Amniotic stem cell (primary cell): ENCODE results near the gene ADISSP.
A peak's percentile ranks its signal among the peaks of the same experiment; 100 is the strongest.
"Not testable (repeated sequence)": the region's sequence is repeated elsewhere in the genome, so short reads cannot be mapped to it uniquely, and the experiment has no call there.

Experiments
- DNase-seq: peaks from one replicate; lab custom pipeline; 2025; lab: John Stamatoyannopoulos, UW

Gene ADISSP

DNA sequence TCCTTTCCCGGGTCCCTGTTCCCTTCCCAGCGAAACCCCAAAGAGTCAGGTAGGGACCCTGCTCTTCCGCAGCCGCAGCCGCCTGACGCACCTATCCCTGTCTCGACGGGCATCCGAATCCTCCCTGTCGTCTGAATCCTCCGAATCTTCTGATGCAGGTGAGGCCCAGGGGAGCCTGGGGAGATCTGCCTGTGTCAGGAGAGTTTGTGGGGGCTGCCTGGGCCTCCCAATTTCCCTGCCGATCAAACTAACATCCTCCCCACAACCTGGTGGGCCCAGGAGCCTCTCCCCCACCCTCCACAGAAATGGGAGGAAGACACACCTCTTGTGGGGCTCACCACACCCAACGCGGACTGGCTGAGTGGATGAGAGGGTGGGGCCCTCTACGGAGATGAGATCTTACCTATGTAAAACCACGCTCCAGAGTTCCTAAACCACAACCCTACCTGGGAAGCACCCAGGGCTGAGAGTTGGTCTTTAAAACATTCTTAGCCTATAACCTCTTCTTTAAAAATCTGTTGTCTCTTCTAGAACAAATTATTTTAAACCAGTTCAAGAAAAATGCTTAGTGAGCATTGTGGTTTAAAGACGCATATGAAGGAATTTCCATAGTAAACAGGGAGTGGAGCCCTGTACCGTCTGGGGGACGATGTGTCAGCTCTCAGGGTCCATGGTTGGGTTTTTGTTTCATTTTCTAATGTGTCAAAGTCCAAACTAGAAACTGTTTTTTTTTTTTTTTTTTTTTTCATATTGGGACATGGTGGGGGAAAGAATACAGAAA is 30.2 kb upstream of the ADISSP start:
- DNase-seq: no peak

DNA sequence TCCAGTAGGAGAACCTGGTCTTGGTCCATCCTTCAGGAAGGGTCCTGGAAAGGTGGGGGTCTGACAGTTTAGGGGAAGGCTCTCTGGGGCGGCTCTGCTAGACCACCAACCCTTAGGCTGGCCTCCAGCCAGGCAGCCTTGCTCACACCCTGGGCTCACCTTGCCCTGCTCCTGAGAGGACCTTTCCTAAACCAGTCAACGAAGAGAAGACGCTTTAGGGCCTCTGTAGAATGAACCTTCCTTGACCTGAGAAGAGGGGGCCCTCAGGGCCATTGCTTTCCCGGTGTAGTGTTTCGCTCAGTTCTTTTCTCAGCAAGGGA is 29.6 kb upstream of the ADISSP start:
- DNase-seq: no peak

DNA sequence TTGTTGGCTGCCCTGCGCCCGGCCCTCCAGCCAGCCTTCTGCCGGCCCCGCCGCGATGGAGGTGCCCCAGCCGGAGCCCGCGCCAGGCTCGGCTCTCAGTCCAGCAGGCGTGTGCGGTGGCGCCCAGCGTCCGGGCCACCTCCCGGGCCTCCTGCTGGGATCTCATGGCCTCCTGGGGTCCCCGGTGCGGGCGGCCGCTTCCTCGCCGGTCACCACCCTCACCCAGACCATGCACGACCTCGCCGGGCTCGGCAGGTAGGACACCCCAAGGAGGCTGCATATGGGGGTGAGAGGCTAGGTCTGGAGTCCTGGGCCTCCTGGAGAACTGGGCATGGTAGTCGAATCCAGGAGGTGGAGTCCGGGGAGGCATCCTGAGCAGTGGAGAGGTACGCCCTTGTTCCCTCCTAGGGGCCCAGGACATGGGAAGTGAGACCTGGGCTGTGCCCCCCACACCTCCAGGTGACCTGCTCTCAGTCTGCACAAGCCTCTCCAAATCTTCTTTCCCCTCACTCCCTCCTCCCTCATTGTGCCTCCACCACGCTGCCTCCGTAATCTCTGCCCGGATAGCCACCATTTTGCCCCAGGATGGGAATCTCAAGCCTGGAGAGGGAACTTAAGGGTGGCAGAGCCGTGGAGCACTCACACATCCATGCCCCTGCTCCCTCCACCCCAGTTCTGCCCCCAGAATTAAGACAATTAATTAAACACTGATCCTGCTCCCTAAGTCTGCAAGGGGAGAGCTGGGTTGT is 29.1 kb upstream of the ADISSP start:
- no peak for DNase-seq

DNA sequence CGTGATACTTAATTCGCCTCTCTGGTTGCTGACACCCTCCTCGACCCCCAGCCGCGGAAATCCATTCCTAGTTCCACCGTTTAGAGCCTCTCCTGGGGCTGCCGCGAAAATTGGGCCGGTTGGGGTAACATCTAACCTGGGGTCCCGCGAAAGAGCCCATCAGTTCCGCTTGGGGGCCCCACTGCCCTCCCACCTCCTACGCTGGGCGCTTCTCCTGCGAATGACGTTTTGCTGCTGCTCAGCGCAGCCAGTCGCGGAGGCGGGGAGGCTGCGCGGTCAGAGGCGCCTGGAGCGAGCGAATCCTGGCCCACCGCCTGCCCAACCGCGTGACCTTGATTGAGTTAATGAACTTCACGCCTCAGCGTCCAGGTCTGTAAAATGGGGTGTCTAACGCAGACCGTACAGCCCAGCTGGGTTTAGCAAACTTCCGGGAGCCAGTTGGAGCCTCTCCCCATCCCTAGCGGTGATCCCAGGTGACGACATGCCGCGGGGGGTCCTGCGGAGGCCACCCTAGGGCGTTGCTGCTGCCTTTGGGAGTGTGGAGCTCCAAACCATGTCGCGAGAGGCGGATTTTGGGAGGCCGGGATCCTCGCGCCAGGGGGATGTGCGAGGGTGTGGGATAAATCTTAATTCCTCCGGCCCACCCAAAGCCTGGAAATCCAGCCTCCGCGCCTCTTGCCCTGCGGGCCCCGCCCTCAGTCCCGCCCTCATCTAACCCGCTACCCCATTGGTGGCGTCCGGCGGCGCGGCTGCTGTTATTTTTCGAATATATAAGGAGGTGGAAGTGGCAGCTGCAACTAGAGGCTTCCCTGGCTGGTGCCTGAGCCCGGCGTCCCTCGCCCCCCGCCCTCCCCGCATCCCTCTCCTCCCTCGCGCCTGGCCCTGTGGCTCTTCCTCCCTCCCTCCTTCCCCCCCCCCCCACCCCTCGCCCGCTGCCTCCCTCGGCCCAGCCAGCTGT is 28.2 kb upstream of the ADISSP start, which contains the start of gene CDC25B:
CDC25B (plus strand) TSS at position 800 of the 958 bp plus-strand sequence. CDS start 222 bp downstream, outside the sequence.
- peak; percentile 88 for DNase-seq

DNA sequence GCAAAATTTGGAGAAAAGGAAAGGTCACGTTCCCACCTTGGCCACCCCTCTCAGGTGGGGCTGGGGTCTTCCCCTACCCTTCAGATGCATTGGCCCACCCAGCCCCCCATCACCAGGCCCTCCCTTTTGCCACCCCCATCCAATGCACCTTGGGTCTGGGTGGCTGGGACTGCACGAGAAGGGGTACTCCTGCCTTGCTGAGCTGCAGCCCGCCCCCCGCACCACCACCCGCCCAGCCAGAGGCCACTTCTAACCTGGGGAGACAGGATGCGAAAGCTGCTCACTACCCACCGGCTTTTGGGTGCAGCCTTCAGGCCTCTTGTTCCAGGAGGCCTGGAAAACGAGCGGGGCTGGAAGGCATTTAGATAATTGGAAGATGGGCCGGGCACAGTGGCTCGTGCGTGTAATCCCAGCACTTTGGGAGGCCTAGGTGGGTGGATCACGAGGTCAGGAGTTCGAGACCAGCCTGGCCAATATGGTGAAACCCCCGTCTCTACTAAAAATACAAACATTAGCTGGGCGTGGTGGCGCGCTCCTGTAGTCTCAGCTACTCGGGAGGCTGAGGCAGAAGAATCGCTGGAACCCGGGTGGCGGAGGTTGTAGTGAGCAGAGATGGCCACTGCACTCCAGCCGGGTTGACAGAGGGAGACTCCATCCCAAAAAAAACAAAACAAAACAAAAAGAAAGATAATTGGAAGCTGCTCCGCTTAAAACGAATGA is 27.3 kb upstream of the ADISSP start:
- DNase-seq: no peak

DNA sequence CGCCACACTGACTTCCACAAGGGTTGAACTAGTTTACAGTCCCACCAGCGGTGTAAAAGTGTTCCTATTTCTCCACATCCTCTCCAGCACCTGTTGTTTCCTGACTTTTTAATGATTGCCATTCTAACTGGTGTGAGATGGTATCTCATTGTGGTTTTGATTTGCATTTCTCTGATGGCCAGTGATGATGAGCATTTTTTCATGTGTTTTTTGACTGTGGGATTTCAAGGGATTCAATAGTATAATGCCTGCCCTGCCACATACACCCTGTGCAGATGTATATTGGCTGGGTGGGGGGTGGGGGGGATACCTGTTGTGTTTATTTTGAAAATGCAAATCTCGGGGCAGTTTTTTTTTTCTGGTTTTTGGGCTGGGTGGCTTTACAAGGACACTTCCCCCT is 26.6 kb upstream of the ADISSP start:
- DNase-seq: not testable (repeated sequence)

DNA sequence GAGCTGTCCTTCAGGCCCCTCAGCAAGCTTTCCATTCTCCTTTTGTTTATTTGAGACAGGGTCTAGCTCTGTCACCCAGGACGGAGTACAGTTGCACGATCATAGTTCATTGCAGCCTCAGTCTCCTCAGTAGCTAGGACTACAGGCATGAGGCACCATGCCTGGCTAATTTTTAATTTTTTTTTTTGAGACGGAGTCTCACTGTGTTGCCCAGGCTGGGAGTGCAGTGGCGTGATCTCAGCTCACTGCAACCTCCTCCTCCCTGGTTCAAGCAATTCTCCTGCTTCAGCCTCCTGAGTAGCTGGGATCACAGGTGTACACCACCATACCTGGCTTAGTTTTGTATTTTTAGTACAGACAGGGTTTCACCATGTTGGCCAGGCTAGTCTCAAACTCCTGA is 21.6 kb upstream of the ADISSP start:
- not testable (repeated sequence) for DNase-seq

DNA sequence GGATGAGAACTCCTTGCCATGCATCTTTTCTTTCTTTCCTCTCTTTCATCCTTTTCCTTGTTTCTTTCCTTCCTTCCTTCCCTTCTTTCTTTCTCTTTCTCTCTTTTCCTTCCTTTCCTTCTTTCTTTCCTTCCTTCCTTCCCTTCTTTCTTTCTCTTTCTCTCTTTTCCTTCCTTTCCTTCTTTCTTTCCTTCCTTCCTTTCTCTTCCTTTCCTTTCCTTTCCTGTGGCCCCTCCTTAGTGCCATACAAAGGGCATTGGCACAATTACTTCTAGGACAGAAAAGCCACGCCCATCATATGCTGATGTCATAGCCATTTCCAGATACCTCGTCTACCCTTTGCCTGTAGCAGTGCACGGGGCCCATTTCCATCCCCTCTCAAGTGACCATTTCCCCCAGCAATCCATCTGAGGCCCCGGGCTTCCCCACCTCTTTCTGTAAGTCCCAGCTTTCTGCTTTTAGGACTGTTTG is 21.2 kb upstream of the ADISSP start:
- no peak for DNase-seq

DNA sequence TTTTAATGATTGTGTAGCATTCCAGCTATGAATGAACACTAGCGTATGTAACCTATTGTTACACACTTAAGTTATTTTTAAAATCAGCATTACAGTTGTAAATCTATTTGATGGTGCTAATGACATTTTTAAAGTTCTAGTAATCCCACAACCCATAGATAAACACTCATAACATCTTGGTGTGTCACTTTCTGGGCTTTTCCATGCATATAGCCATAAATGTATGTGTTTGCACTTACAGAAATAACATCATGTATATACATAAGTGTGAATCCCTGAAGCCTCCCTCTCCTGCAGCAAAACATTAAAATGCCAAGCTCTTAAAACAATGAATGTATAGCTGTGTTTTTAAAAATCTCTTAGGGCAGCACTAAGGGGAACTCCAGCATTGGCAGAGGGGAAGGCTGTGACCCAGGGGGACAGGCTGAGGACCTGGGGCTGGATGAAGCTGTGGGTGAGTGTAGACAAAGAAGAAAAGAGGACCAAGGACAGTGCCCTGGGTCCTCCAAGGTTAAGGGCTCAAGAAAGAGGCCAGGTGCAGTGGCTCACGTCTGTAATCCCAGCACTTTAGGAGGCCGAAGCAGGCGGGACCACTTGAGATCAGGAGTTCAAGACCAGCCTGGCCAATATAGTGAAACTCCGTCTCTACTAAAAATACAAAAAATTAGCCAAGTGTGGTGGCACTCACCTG is 19.9 kb upstream of the ADISSP start:
- DNase-seq: no peak

DNA sequence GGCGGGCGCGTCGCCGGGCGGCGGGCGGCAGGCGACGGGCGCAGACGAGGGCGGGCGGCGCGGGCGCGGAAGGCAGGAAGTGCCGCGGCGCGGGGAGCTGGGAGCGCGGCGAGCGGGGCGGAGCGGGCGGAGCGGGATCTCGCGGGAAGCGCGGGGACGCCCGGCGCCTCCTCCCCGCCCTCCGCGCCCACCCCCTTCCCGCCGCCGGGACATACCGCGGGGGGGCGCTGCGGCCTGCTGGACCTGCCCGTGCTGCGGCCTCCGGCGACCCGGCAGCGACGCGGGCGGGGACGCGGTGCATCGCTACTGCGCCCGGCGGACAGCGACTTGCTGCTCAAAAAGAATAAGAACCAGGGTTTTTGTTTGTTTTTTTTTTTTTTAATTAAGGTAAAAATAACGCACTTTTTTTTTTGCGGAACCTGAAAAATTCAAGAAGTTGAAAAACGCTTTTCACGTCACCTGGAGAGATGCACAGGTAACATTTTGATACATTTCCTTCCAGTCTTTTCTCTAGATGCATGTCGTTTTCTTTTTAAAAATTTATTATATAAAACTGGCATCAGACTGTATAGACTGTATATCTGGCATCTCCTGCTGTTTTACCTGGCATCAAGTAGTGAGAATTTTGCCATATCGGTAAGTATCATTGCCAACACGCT is 19.2 kb upstream of the ADISSP start, which contains the start of gene CENPB:
CENPB (minus strand) TSS at position 76 of the 659 bp plus-strand sequence. CDS start 257 bp downstream, outside the sequence.
- DNase-seq: peak; percentile 70

DNA sequence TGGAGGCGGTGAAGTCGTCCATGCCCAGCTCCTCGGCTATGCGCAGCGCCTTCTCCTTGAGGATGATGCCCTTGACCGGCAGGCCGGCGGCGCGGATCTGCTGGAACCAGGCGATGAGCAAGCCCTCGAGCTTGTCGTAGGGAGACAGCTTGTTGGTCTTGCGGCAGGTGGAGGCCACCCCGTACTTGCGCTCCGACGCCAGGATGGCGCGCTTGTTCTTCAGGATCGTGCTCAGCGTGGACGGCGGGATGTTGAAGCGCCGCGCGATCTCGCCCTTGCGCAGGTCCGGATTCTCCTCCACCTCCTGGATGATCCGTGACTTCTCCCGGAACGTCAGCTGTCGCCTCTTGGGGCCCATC is 18.6 kb upstream of the ADISSP start:
- no peak for DNase-seq

DNA sequence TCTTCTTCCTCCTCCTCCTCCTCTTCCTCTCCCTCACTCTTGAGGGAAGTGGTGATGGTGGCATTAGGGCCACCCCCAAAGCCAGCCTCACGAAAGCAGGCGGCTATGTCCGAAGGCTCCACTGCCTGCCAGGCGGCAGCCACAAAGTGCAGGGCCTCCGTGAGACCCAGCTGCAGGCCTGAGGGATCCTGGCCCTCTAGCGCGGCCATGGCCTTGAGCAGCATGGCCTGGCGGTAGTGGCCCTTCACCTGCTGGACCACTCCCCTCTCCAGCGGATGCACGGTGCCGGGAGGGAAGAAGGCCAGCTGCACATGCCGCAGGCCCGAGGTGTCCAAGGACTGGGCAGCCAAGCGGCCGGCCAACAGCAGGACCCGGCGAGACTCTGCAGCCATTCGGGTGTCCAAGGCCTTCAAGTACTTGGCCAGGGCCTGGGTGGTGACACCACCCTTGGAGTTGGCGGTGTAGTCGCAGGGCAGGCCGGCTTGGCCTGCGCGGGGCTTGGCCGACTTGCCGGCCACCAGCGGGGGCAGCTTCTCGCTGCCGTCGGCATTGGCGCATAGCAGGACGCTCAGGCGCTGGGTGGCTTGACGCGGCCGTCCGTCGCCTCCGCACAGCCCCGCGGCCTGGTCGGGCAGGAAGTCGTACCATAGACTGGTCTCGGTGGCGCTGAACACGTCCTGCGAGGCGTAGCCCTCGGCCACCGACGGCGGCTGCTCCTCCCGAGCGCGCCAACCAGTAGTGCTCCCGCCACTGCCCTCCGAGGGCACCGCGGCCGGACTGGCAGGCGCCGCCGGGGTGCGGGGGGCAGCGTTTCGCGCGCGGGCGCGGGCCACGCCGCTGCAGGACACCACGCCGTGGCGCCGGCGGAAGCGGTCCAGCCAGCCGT is 17.9 kb upstream of the ADISSP start:
- no peak for DNase-seq

DNA sequence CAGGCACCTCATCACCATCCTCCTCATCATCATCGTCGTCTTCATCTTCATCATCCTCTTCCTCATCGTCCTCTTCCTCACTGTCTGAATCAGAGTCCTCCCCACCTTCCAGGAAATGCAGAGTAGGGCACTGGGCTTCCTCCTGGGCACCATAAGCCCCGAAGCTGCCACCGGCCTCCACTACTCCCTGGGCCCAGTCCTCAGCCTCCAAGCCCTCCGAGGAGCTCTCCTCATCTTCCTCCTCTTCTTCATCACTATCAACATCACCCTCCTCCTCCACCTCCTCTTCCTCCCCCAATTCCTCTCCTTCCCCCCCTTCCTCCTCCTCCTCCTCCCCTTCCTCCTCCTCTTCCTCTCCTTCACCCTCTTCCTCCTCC is 17.3 kb upstream of the ADISSP start:
- no peak for DNase-seq

DNA sequence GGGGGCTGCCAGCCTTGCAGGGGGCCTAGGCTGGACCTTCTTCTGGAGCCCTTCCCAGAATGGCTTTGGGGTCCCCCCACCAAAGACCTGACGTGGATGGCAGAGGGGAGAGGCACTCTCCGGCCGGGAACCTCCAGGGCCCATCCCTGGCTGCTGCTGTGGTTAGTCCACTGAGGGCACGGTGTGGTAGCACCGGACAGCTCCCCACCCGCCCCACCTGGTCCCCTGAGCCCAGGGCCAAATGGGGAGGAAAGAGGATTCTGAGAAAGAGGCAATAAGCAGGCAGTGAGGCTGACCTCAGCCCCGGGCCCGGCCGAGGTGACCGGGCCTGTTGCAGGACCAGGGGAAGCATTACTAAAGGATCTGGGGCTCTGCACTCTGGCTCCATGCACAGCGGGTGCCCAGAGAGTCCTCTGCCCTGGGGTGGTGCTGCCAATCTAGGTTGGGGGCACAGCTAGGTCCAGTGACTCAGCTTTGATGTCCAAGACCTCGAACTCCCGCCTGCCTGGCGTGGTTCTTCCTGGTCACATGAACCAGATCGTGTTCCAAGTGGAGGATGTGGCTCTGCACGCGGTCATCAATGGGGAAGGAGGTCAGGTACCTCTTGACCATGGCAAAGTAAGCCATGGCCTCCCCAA is 16.8 kb upstream of the ADISSP start:
- no peak for DNase-seq

DNA sequence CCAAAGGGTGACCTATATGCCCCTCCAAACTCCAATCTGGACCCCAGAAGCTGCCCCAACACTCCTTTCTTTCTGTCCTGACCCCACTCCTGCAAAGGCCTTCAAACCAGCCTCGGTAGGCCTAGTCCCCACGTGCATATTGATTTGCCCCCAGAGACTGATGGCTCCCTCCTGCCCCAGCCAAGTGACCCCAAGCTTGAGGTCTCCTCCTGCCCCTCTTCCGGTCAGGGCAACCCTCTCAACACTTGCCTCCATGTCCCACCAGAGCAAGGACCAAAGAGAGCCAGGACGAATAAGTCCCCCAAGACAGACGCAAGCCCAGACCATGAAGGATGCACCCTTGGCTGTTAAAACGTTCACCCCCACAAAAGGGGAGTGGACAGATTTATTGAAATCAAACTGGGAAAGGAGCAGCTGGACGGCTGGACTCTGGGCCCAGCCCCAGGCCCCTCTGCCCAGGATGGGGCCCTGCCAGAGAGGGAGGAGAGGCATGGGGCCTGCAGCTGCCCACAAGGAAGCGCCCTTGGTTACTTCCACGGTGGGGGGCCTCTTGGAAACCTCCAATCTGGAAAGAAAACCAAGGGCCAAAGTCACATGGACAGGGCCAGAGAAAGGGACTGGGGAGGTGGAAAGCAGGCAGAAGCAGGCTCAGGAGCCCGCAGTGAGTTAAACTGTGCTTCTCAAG is 16.1 kb upstream of the ADISSP start:
- no peak for DNase-seq

DNA sequence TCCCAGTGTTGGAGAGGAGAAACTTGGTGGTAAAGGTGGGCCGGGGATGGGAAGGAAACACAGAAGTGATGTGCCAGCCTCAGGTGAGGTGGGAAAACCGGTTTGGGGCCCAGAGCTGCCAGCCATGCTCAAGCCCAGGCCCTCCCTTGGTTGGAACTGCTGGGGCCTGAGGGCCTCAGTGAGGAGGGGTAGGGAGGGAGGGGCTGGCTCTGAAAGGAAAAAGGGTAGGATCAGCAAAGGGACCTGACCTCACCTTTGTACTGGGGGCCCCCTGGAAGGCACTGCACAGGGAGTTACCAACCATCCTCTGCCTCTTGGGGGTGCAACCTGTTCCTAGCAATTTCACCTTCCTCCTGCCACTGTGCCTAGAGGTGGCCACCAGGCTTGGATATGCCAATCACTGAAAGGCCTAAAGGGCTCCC is 15.5 kb upstream of the ADISSP start:
- no peak for DNase-seq

DNA sequence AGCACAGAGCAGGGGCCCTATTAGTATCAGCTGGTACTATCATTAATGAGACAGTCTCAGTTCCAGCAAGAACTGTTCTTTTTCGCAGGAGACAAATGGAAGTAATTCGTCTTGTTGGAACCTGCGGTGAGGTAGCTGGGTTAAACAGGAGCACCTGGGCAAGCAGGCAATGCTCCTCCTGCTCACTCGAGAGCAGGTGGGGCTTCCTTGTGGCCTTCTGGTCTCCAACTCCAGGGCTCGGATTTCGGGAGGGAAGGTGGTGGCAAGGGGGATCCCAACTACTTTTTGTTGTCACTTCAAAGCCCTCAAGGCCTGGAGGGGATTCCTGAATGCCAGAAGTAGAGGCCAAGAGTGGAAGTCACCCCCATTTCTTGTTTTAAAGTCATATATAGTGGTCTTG is 15.0 kb upstream of the ADISSP start:
- DNase-seq: no peak
